Left hindlimb (tissue), 1 donor: ENCODE results near the gene HNMT.
"Not testable (repeated sequence)": the region's sequence is repeated elsewhere in the genome, so short reads cannot be mapped to it uniquely, and the experiment has no call there.

ENCODE experiments used
- DNase-seq: peaks from one replicate; pipeline ENCODE4 v3.0.0-alpha.2; 2018

Gene HNMT

DNA sequence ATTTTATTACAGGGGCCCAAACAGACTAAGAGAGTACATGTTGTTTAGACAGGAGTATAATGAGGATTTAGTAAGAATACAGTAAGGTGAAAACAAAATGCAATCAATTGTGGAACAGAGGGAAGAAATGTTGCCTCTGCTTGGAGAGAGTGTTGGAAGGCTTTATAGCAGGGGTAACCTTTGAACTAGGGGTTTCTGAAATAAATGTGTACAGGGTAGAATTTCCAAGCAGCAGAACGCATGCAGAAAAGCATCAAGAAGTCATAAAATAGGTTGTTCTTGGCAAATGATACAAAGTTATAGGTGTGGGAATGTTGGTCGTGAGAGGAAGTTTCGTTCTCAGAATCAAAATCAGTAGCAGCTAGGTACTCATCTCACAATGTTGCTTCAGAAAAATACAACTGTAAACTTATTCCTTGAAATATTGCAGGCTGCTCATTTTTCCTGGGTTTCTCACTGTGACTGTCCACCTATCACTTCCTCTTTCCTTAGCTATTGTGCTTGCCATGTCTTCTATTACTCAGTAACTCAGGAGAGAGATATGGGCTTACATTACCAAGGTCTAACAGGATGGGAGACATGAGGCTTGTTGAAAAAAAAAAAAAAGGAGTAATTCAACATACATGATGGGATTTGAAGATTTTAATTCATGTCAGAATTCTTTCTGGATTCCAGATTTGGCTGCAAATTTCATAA is 17.1 kb upstream of the HNMT start:
- no peak for DNase-seq

DNA sequence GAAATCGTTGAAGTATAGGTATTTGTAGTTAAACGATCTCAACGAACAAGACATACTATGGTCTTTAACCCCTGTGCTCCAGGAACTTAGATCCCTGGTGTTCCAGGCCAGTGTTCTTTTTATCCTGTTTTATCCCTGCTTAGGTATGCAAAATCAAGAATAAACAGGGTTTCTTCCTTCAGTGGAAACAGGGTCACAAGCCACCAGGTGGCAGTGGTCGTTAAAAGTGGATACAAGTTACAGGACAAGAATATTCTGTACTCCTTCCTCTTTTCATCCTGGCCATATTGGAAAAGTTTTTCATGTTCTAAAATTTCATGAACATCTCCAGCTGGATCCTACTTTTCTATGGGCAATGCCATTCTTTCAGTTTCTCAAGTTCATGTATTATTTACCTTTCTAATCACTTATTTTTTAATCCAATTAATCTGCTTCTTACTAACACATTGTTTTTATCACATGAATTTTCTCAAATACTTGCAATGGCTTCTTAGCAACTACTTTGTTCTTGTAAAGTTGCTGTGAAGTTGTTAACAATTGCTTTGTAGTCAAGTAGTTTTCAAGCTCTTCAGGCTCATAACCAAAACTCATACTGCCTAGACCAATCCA is 16.4 kb upstream of the HNMT start:
- peak; percentile 69 for DNase-seq

DNA sequence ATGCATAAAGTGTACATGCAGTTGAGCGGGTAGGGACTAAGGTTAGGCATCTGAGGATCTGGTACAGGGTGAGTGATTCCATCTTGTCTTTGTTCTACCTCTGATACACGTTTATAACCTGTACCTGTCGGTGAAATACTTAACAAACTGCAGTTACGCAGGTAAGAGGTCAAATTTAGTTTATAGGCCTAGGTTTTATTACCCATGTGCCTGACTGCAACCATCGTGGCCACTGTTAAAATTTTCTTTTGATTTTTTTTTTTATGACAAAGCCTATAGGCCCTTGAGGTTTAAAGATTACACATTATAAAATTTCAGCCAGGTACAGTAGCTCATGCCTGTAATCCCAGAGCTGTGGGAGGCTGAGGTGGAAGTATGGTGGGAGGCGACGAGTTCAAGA is 15.4 kb upstream of the HNMT start:
- no peak for DNase-seq

DNA sequence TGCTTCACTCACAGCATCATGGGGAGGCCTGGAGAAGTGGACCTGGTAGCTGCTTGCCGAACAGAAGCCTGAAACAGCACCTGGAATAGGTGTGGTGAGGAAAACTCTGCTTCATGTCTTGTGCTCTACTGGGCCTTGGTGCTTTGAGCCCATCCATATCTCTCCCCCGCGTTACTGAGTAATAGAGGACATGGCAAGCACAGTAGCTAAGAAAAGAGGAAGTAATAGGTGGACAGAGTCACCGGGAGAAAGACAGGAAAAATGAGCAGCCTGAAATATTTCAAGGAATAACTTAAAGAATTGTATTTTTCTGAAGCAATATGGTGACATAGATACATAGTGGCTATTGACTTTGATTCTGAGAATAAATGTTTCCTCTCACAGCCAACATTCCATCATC is 14.0 kb upstream of the HNMT start:
- DNase-seq, result no peak

- no peak for DNase-seq
Measured at GRCh38 chr2:137951586-137951985, 12.7 kb upstream of the HNMT start.

GRCh38 chr2:137952586-137953129 is 11.6 kb upstream of the HNMT start:
- peak; percentile 47 for DNase-seq

GRCh38 chr2:137955536-137955935 is 8.7 kb upstream of the HNMT start:
- no peak for DNase-seq

GRCh38 chr2:137957033-137957432 is 7.2 kb upstream of the HNMT start:
- DNase-seq, result no peak

GRCh38 chr2:137959166-137959565 is 5.1 kb upstream of the HNMT start:
- DNase-seq, result no peak

DNA sequence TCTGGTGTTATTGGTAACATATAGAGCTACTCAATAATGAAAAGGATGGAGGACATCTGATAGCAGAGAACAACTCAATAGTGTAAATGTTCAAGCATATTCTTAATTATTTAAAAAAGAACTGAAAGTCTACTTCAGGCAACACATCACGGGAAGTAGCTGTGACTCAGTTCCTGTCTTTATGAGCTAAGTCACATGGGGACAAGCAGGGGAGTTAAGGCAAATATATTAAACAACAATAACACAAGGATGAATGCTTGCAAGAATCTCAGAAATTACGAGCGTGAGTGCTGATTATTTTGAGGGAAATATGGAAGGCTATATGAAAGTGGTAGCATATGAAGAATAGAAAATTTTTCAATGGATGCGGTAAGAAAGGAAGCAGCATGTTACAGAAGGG is 4.0 kb upstream of the HNMT start:
- DNase-seq, result no peak

DNA sequence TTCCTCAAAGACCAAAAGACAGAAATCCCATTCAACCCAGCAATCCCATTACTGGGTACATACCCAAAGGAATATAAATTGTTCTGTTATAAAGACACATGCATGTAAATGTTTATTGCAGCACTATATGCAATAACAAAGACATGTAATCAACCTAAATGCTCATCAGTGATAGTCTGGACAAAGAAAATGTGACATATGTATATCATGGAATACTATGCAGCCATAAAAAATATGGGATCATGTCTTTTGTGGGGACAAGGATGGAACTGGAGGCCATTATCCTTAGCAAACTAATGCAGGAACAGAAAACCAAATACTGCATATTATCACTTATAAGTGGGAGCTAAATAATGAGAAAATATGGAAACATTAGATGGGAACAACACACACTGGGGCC is 2.7 kb upstream of the HNMT start:
- no peak for DNase-seq

- DNase-seq, result no peak
Measured at GRCh38 chr2:137963535-137964065, 673 bp upstream of the HNMT start.

DNA sequence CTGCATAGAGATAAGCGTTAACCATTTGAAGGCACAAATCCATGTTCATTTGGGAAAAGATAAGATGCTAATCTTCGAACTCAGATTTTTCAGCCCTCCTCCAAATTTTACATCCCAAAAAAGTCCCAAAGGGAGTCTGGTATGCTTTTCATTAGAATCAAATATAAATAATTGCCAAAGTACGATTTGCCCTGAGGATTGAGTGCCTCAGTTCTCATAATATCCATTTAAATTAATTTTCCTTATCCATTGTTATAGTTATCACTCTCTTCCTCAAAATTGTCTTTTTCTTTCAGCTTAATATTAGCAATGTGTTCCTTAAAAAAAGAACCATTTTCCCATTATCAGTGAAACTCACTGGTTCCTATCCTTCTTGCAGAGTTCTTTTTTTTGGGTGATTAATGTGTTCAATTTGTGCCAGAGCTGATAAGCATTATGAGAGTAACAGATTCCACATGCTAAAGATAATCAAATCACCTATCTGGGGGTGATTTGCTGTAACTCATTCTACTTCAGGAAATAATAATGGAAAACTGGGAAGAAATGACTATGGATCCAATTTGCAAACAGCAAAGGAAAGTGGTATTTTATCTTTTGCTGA is 686 bp downstream of the HNMT start:
- no peak for DNase-seq

- no peak for DNase-seq
Measured at GRCh38 chr2:137966043-137966442, 1.8 kb downstream of the HNMT start.

DNA sequence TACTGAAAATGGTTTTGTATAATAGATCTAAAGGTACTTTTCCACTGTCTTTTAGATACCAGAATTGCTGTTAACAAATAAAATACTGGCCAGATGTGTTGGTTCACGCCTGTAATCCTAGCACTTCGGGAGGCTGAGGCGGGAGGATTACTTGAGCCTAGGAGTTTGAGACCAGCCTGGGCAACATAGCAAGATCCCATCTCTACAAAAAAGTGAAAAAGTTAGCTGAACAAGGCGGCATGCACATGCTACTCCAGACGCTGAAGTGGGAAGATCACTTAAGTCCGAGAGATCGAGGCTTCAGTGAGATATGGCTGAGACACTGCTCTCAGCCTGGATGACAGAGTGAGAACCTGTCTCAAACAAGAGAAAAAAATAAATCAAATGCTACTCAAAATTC is 2.8 kb downstream of the HNMT start:
- DNase-seq, result no peak

DNA sequence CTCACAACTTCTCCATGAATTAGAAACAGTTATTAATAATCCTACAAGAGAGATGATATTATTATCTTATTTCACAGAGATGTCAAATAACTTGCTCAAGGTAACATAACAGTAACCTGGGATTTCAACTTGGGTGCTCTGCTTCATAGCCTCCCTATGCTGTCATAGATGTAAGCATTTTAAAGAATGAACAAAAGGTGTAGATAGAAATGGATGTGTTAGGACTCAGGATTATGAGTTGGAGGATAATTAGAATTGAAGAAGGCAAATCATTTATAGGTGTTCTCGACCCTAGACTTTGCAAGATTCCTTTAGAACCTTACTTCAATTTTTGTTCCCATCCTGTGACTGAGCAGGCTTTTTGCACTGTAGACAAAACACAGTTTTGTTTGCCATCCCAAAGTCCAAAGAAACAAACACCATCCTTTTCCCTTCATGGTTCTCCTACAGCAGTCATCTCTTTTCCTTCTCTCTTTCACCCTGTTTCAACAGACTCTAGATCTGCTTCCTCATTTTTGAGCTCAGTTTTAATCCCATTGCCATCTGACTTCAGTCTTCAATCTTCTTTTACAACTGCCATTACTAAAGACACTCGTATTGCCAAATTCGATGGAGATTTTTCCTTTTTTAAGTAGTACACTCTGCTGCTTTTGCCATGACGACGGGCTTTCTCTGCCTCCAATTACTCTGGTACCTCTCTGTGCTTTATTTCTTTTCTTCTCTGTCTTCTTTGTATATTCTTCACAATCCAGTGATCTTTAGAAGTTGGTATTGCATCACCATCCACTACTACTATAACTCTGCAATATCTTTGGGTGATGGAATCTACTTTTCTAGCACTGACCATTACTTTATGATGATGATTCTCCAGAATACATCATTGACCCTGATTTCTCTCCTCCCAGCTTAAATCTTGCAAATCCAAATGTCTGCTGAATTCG is 4.5 kb downstream of the HNMT start:
- no peak for DNase-seq

DNA sequence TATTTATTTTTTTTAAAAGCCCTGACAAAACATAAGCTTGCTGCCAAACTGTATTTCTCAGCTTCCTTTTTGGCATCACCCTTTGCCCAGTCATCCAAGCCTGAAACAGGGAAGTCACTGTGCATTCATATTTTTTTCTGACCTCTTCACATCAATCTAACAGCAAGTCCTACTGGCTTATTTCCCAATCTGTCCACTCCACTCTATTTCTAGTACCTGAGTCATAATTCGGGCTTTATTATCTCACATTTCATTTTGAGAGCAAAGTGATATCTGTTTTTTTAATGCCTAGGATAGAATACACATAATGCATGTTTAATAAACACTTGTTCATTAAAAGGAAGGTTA is 5.1 kb downstream of the HNMT start:
- DNase-seq, result no peak

DNA sequence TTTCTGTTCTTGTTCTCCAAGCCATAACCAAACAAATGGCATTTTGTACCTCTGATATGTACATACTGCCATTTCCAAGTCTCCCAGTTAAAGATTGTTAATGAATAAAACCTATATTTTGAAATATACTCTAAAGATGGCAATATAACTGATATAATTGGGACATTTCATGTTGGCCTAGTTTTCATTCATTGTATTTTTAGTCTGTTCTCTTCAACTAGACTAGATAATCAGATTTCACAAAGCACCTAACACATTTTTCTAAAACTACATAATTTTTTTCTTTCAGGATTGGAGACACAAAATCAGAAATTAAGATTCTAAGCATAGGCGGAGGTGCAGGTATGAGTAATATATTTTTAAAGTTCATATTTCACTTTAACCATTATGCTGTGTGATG is 5.6 kb downstream of the HNMT start:
- no peak for DNase-seq

DNA sequence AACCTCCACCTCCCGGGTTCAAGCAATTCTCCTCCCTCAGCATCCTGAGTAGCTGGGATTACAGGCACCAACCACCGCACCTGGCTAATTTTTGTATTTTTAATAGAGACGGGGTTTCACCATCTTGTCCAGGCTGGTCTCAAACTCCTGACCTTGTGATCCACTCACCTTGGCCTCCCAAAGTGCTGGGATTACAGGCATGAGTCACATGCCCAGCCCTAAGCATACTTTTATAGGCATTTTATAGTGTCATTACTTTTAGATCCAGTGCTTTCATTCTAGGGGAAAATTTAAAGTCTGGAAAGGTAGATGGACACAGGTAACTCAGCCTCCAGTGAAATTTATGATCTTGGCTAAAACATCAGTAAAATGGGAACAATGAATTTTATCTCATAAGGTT is 7.0 kb downstream of the HNMT start:
- not testable (repeated sequence) for DNase-seq

GRCh38 chr2:137973280-137973679 is 9.0 kb downstream of the HNMT start:
- no peak for DNase-seq

DNA sequence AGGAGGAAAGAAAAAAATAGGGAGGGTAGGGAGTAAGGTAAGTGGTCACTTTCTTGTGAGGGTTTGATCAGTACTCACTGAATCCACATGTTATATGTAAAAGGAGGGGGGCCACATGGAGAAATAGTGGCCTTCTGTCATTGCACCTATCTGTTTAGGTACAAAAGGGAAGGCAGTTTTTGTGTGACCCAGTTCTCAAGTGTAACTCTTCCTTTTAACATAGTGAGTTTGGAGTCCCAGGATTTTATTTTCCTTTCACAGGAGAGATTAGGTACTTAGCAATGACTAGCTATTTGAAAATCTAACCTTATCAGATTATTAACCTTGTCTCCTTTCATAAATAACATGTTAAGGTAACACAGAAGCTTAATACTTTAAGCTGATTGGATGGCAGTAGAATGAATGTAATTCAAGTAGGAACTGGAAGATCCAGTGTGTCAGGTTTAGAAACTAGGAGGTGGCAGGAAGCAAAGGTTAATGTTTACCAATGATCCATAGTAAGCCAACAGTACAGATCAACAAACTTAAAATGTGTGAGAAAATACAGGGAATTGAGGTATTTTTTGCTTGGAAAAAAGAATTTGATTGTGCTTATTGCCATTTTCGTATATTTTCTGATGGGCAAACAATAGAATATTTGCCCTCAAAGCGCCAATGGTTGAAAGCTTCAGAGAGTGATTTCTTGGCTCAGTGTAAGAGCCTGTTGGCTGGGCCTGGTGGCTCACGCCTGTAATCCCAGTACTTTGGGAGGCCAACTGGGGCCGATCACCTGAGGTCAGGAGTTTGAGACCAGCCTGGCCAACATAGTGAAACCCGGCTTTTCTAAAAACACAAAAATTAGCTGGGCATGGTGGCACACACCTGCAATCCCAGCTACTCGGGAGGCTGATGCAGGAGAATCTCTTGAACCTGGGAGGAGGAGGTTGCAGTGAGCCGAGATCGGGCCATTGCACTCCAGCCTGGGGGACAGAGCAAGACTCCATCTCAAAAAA is 11.3 kb downstream of the HNMT start:
- DNase-seq, result no peak

DNA sequence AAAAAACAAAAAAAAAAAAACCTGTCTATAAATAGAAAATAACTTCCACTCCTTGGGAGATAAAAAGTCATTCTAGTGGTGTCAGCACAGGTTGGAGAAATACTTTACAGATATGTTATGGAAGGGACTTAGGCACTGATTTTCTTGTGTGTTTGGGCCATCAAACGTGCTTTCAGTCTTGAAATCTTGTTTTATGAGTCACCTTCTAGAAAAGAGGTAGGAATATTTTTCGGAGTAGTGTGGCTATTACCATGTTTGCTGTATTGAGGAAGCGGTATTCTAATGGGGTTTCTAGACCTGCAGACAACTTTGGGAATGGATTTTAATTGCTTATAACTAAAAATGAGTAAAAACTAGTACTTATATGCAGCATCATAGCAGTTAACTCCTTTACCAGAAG is 12.0 kb downstream of the HNMT start:
- no peak for DNase-seq
